Thyroid gland (tissue), 4 donors: ENCODE data around the gene UST.
A peak's percentile ranks its signal among the peaks of the same experiment; 100 is the strongest.

Source experiments
- CTCF ChIP-seq, 6 experiments: fragments of 200-600 bp in 3 of 6; fragments of 450-650 bp in 3 of 6; sonication (generic) in 3 of 6; IDR thresholded peaks; one replicate each; pipeline ENCODE4 v1.5.1; 2016 to 2019; ENCODE audit warnings: antibody characterized with exemption in 6 of 6, mild to moderate bottlenecking in 2 of 6, inconsistent platforms in 1 of 6, moderate library complexity in 1 of 6
- POLR2A ChIP-seq, 2 donors: fragments of 450-650 bp; IDR thresholded peaks; one replicate each; pipeline ENCODE4 v1.6.1; 2017; ENCODE audit warnings: antibody characterized with exemption in 2 of 2, mild to moderate bottlenecking in 2 of 2, moderate library complexity in 1 of 2

GRCh38 chr6:149028767-149029405 is 282.1 kb downstream of the UST start:
- TF ChIP-seq CTCF (IDR thresholded peaks at IDR 0.05) (peak; percentile 39 to 91 (median 66)), POLR2A (IDR thresholded peaks at IDR 0.05) (no peak)
